GM19397 (cell line): ENCODE measurements around the gene AGFG2.
"Not testable (repeated sequence)": the region's sequence is repeated elsewhere in the genome, so short reads cannot be mapped to it uniquely, and the experiment has no call there.

ENCODE experiments used
- ATAC-seq: cut with Tn5 transposase; IDR thresholded peaks from one replicate; pipeline ENCODE4 v1.9.1; 2021; ENCODE audit warnings: mild to moderate bottlenecking, moderate library complexity; ENCODE audit not compliant: unreplicated experiment

The AGFG2 gene

GRCh38 chr7:100520138-100520537, 18.9 kb upstream of the AGFG2 start:
- no peak for ATAC-seq

GRCh38 chr7:100521076-100521475, 17.9 kb upstream of the AGFG2 start:
- no peak for ATAC-seq

- not testable (repeated sequence) for ATAC-seq
Observed at GRCh38 chr7:100521909-100522593, 17.0 kb upstream of the AGFG2 start.

GRCh38 chr7:100523192-100523591, 15.8 kb upstream of the AGFG2 start:
- not testable (repeated sequence) for ATAC-seq

GRCh38 chr7:100528108-100528866, 10.7 kb upstream of the AGFG2 start:
- not testable (repeated sequence) for ATAC-seq

- ATAC-seq, result no peak
Observed at GRCh38 chr7:100532165-100533022, 6.6 kb upstream of the AGFG2 start.

GRCh38 chr7:100535982-100536381, 3.0 kb upstream of the AGFG2 start:
- not testable (repeated sequence) for ATAC-seq

GRCh38 chr7:100536695-100537094, 2.3 kb upstream of the AGFG2 start:
- not testable (repeated sequence) for ATAC-seq

- no peak for ATAC-seq
Observed at GRCh38 chr7:100538348-100538653, 702 bp upstream of the AGFG2 start.

- ATAC-seq, result no peak
Observed at GRCh38 chr7:100539436-100540006, 518 bp downstream of the AGFG2 start.

- ATAC-seq, result no peak
Observed at GRCh38 chr7:100540073-100540723, 1.2 kb downstream of the AGFG2 start.

- not testable (repeated sequence) for ATAC-seq
Observed at GRCh38 chr7:100541309-100541708, 2.3 kb downstream of the AGFG2 start.

GRCh38 chr7:100543586-100543985, 4.6 kb downstream of the AGFG2 start:
- ATAC-seq, result no peak

- no peak for ATAC-seq
Observed at GRCh38 chr7:100544386-100544785, 5.4 kb downstream of the AGFG2 start.

- no peak for ATAC-seq
Observed at GRCh38 chr7:100544967-100545359, 6.0 kb downstream of the AGFG2 start.

- ATAC-seq, result no peak
Observed at GRCh38 chr7:100545360-100546128, 6.5 kb downstream of the AGFG2 start.

GRCh38 chr7:100546129-100546925, 7.3 kb downstream of the AGFG2 start:
- no peak for ATAC-seq

GRCh38 chr7:100546926-100547800, 8.2 kb downstream of the AGFG2 start:
- no peak for ATAC-seq
